ENCODE measurements around the gene SUDS3.

Gene SUDS3

GRCh38 chr12:118357257-118358007 lies 18.9 kb upstream of the SUDS3 start:
- DNase-seq, result peak in 2 of 5 experiments; percentile 52 to 84

GRCh38 chr12:118358008-118358359 lies 18.4 kb upstream of the SUDS3 start:
- DNase-seq, result no peak

DNA sequence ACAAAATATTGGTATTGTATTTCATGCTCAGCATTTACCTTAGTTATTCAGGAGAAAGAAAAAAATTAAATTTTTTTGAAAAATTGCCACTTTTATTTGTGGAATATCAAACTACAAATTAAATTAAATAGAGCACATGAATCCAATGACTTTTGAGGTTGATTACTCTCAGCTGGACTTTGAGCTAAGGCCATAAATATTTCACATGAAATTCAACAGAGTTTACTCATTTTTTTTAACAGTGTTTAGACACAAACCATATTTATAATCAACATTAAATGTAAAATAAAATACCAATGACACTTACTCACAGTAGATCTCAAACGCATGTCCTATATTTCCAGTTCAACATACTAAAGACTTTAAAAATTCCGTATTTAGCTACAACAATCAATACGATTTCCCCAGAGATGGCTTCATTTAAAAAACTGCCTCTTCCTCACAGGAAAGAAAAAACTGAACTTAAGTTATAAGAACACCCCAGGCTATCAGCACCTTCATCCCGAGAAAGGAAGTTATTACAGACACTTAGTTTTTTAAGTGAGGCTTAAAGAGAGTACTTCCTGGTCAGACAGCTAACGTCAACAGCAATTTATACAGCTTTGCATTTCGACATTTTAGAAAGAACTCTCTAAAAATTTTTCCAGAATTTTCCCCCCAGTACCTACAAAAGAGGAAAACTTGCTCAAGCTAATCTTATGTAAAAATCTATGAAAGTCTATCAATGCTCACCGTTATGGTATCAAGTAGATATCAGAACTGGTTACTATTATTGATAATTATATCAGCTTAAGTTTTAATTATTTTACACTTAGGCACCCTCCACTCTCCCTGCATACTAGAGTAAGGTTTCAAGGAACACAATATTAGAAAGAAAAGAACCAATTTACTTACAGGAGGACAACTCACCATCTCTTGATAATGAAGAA lies 17.5 kb upstream of the SUDS3 start:
- DNase-seq, result peak in 1 of 5 experiments; percentile 57

- DNase-seq, result peak in 1 of 5 experiments; percentile 80
These were observed 16.8 kb upstream of the SUDS3 start for GRCh38 chr12:118359541-118359915.

GRCh38 chr12:118361092-118361404 lies 15.3 kb upstream of the SUDS3 start:
- DNase-seq, result no peak

- DNase-seq, result no peak
These were observed 14.5 kb upstream of the SUDS3 start for GRCh38 chr12:118361889-118362288.

GRCh38 chr12:118368821-118369220 lies 7.5 kb upstream of the SUDS3 start:
- no peak for DNase-seq

DNA sequence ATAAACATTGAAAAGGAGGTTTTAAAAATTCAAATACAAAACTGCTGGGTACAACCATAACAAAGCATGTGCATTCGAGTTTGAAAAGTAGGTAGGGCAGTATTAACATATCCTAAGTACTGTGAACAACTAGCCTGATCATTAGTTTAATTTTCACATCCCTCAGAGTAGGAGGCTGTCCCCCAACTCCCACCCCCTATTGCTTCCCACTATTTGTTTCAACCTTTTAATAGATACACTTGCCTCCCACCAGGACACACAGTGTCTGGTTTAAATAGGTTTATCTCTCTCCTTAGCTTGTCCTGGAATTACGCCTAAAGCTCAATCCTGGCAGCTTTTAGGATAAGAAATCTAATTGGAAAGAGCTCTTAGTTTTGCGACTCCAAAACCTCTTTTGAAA lies 5.8 kb upstream of the SUDS3 start:
- no peak for DNase-seq

- DNase-seq, result no peak
These were observed 4.8 kb upstream of the SUDS3 start for GRCh38 chr12:118371321-118372282.

- peak; percentile 94 to 99 (median 95) for DNase-seq
These were observed 3.5 kb upstream of the SUDS3 start, which contains the start of gene TAOK3 for GRCh38 chr12:118372541-118373495. TAOK3 (minus strand) TSS chr12:118372907; CDS start chr12:118255567, 117,340 bp downstream.

DNA sequence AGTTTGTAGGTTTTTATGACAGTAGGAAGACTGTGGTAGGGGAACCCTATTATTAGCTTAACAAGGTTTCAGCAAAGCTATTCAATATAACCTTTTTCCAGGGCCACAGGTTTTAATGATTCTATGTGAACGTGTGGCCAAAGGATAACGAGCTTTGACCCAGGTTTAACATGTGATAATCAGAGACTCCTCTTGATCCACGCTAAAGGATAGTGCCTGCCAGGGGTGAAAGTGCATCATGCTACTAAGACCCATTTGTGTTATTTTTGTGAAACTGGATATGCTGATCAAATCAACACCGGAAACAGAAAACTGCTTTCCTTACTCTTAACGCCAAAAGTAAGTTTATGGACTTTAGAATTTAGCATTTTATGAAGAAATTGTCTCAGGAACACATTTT lies 2.7 kb upstream of the SUDS3 start:
- DNase-seq, result no peak

DNA sequence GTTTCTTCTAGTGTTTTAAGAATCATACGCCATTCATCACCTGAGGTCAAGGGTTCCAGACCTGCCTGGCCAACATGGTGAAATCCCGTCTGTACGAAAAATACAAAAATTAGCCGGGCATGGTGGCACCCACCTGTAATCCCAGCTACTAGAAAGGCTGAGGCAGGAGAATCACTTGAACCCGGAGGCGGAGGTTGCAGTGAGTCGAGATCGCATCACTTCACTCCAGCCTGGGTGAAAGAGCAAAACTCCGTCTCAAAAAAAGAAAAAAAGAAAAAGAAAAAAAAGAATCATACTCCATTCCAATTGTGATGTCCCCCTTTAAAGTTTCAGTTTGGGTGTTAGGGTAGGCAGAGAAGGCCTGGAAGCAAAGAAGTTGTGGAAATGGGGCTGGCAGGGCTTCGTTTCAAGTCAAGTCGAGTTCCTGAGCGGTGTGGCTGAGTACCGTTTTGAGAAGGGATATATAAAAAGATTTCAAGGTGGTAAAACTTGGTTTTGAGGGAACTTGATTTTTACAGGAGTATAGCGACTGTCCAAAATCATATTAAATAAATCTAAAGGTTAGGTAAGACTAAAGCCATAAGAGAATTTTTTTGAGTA lies 2.1 kb upstream of the SUDS3 start:
- no peak for DNase-seq

- DNase-seq, result no peak
These were observed 1.4 kb upstream of the SUDS3 start for GRCh38 chr12:118374909-118375308.

DNA sequence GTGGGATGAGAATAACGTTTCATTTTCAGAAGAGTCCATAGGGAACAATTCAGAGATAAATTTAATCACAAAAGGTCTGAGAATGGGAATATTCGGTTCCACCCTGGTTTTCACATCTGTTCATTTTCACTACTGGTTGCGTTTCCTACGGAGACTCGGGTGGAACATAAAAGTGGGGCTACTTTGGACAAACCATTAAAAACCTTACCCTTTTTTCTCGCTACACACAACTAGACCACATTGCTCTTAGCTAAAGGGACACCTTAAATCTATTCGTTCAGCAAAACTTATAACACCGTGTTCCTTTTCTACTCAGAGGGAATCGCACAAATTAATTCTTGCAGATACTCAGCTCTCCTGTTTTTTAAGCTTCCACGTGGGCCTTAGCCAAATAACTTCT lies 1.0 kb upstream of the SUDS3 start:
- no peak for DNase-seq

GRCh38 chr12:118377021-118377883 lies 897 bp downstream of the SUDS3 start:
- no peak for DNase-seq

- DNase-seq, result peak; percentile 53 to 72 (median 61)
These were observed 1.6 kb downstream of the SUDS3 start for GRCh38 chr12:118377884-118378470.

DNA sequence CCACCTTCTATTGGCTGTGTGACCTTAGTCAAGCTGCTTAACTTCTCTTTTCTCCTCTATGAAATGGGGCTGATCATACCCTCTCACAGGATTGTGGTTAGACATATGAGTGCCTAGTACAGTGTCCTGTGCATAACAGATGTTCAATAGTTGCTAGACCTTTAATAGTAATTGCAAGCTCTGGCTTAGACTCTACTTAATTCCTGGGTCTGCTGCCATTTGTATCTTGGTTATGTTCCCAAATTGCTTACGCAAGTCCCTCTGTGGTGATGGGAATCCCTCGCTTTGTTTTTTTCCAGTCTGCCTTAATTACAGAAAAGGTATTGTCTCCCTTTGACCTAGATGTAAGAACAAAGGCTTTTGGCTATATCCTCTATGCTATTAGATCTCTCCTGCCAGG lies 15.1 kb downstream of the SUDS3 start:
- no peak for DNase-seq

DNA sequence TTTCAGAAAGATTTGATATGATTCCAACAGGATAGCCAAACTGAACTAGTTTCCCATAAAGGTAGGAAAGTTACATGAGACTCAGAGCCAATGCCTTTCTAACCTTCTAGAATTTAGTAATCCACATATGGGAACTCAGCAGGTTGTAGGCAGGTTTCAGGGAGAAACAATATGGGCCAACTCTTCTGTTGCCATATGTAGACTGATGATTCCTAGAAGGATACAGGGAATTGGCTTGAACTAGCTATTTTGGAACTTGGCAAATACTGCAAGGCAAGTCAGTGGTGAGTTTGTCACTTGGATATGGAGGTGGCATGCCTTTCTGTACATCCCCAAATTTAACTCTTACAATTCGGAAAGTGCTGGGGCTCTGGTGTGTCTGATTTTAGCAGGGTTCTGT lies 15.5 kb downstream of the SUDS3 start:
- no peak for DNase-seq

GRCh38 chr12:118397708-118398440 lies 21.5 kb downstream of the SUDS3 start:
- no peak for DNase-seq

Data from T-helper 2 cell (primary cell).